ENCODE data around the gene RRH. TPM values are rescaled to one million over a fixed set of nuclear protein-coding genes. Genes with fewer than 3 reads are reported as not detected.

Gene RRH
- total RNA-seq, 2 donors from 2014 or later: 0.27 to 0.74 TPM

DNA sequence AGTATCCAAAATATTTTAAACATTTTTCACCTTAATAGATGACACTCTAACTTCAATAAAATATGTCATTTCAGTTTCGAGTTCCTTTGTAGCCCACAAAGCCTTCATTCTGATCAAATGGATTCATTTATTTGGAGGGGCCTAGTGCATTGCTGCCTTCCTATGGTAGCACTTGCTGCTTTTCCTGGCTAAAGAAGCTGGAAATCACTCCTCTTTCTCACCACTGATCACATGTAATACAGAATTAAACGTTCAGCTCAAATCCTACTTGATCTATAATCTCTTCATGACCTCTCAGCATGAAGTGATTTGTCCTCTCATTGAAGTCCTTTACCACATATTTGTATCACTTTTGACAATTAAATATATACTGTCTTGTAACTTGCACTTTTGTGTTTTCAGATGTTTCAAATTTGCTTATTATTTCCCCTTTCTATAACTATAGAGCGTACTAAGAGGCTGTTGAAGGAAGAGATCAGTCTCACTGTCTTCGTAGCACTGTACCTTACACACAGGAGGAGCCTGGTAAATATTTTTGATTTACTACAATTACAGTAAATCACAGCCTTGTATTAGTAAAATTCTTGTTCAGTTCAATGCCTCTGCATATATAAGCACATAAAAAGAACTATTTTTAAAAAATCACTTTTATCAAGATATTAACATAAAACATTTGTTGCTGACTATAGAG lies 26.5 kb upstream of the RRH start:
- TF ChIP-seq POLR2AphosphoS5 (IDR thresholded peaks at IDR 0.05) (no peak), POLR2A (IDR thresholded peaks at IDR 0.05) (no peak), CTCF (IDR thresholded peaks at IDR 0.05) (no peak)
- H3K27me3 ChIP-seq (replicated peaks; ENCODE audit: insufficient read depth): no peaks in the 10 kb centered on the region
- no peaks in the 10 kb centered on the region for H3K4me1 ChIP-seq (replicated peaks)
- WGBS: 57% methylated on average over 4 of the region's 4 CpGs
- no peak overlapping the region for H3K4me3 ChIP-seq
- H3K9me3 ChIP-seq: no peaks in the 10 kb centered on the region
- no peaks in the 10 kb centered on the region for H3K36me3 ChIP-seq
- no peak overlapping the region for H3K27ac ChIP-seq
- no peak for DNase-seq (ENCODE audit: low spot score)
- intact Hi-C loops (cut with DNase I): no loop called here

DNA sequence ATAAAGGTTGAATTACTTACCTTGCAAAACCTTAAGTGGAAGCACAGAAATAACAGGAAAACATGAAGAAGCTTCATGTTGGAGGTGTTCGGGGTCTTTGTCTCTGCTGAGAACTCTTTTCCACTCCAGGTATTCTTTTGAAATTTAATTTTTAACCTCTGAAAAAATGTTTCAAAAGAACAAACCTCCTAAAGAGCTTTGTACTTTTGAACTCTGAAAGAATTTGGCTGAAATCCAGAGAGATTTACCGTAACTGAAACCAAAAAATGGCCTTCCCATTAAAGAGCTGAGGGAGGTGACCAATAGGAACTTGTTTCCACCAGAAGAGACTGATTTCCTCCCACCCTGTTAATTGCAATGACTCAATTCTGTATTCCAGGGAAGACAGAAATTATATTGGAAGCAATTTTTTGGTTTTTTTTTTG lies 25.9 kb upstream of the RRH start, which contains the start of gene CFI:
Gene CFI (minus strand): TSS at position 105 of the 425 bp plus-strand sequence. CDS start 28 bp downstream, at position 77.
- H3K27me3 ChIP-seq (replicated peaks; ENCODE audit: insufficient read depth): no peaks in the 10 kb centered on the region
- DNase-seq (ENCODE audit: low spot score): no peak
- no peak within 1 kb of the TSS for H3K4me3 ChIP-seq
- no peak for TF ChIP-seq POLR2A (IDR thresholded peaks at IDR 0.05)
- peak; percentile 41 for TF ChIP-seq POLR2AphosphoS5 (IDR thresholded peaks at IDR 0.05)
- 44% methylated on average over 2 of the region's 2 CpGs for WGBS
- no peaks in the 10 kb centered on the region for H3K9me3 ChIP-seq
- intact Hi-C loops (cut with DNase I): no loop called here
- H3K36me3 ChIP-seq: no peaks in the 10 kb centered on the region
- H3K4me1 ChIP-seq (replicated peaks): no peaks in the 10 kb centered on the region
- no peak within 1 kb of the TSS for H3K27ac ChIP-seq

DNA sequence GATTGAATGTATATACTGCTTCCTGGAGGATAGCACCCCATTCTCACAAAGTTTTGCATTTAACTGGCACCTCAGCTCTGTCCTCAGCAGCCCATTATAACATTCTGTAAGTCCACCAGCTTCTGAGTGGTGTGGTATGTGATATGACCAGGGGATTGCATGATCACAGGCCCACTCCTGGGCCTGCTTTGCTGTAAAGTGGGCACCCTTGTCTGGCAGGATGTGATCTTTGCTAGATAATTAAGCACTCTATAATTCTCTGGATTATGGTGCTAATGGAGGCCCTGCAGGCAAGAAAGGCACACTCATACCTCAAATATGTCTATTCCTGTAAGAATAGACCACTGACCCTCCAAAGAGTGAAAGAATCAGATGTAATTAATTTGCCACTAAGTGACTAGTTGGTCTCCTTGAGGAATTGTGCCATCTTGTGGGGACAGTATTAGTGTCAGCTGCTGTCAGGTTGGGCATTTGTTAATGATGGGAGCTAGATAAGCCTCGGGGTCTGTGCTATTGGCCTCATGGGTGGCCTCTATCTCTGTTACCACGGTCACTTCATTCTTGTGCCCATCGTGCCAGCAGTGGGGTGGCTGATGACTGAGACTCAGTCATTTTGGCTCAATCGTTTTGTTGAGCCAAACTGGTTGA lies 23.7 kb upstream of the RRH start:
- H3K4me3 ChIP-seq: no peak overlapping the region
- H3K27me3 ChIP-seq (replicated peaks; ENCODE audit: insufficient read depth): no peaks in the 10 kb centered on the region
- TF ChIP-seq POLR2A (IDR thresholded peaks at IDR 0.05) (no peak), CTCF (IDR thresholded peaks at IDR 0.05) (peak in 3 of 4 experiments; percentile 29 to 55 (median 42)), POLR2AphosphoS5 (IDR thresholded peaks at IDR 0.05) (peak; percentile 8)
- H3K27ac ChIP-seq: no peak overlapping the region
- peak; percentile 25 for DNase-seq (ENCODE audit: low spot score)
- H3K9me3 ChIP-seq: no peaks in the 10 kb centered on the region
- H3K36me3 ChIP-seq: no peaks in the 10 kb centered on the region
- H3K4me1 ChIP-seq (replicated peaks): no peaks in the 10 kb centered on the region
- WGBS: 16% methylated on average over 4 of the region's 4 CpGs
- intact Hi-C loops (cut with DNase I): no loop called here

DNA sequence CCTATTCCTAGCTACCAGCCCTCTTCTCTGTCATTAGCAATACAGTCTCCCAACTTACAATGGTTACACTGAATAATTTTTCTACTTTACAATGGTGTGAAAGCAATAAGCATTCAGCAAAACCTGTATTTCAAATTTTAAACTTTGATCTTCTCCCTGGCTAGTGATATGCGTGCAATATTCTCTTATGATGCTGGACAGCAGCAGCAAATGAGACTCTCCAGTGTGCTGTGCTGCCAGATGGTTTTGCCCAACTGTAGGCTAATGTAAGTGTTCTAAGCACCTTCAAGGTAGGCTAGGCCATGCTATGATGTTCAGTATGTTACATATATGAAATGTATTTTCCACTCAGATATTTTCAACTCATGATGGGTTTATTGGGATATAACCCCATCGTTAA lies 18.1 kb upstream of the RRH start:
- intact Hi-C loops (cut with DNase I): loop anchor here (5.0 kb wide), 1 partner anchor 77 kb away; the partner anchor contains the start of gene PLA2G12A
- Histone ChIP-seq H3K4me3 (no peak overlapping the region), H3K9me3 (no peaks in the 10 kb centered on the region), H3K27ac (no peak overlapping the region), H3K36me3 (no peaks in the 10 kb centered on the region), H3K27me3 (replicated peaks; ENCODE audit: insufficient read depth) (no peaks in the 10 kb centered on the region), H3K4me1 (replicated peaks) (no peaks in the 10 kb centered on the region)
- 95% methylated on average over 2 of the region's 2 CpGs for WGBS
- TF ChIP-seq CTCF (IDR thresholded peaks at IDR 0.05) (no peak), POLR2A (IDR thresholded peaks at IDR 0.05) (no peak), POLR2AphosphoS5 (IDR thresholded peaks at IDR 0.05) (no peak)
- DNase-seq (ENCODE audit: low spot score): no peak

- no peak overlapping the region for H3K4me3 ChIP-seq
- 43% methylated on average over 11 of the region's 11 CpGs for whole genome bisulfite sequencing
- H3K4me1 ChIP-seq (replicated peaks): no peaks in the 10 kb centered on the region
- intact Hi-C loops (cut with DNase I): loop anchor here (5.0 kb wide), 1 partner anchor 78 kb away; the partner anchor contains the start of gene PLA2G12A
- no peaks in the 10 kb centered on the region for H3K27me3 ChIP-seq (replicated peaks; ENCODE audit: insufficient read depth)
- TF ChIP-seq POLR2AphosphoS5 (IDR thresholded peaks at IDR 0.05): no peak
- TF ChIP-seq POLR2A (IDR thresholded peaks at IDR 0.05): no peak
- no peak for TF ChIP-seq CTCF (IDR thresholded peaks at IDR 0.05)
- DNase-seq (ENCODE audit: low spot score): no peak
- H3K27ac ChIP-seq: no peak overlapping the region
- no peaks in the 10 kb centered on the region for H3K36me3 ChIP-seq
- H3K9me3 ChIP-seq: no peaks in the 10 kb centered on the region
These were observed 17.0 kb upstream of the RRH start for GRCh38 chr4:109810552-109811387.

Measured in prostate gland (tissue), 2 donors.